Progenitor cell of endocrine pancreas (in vitro differentiated cells): ENCODE measurements around the gene TRAF1. TPM values are rescaled to one million over a fixed set of nuclear protein-coding genes. Genes with fewer than 3 reads are reported as not detected.
A peak's percentile ranks its signal among the peaks of the same experiment; 100 is the strongest.

ENCODE experiments used
- DNase-seq: peaks from one replicate; pipeline ENCODE4 v3.0.0; 2021; ENCODE audit warnings: low spot score; ENCODE audit not compliant: unreplicated experiment
- H3K27ac Mint-ChIP-seq: 2 replicates; pipeline ENCODE4 v1.8.0; 2021; ENCODE audit warnings: mild to moderate bottlenecking, moderate library complexity, mixed read lengths
- H3K27me3 Mint-ChIP-seq: 2 replicates; pipeline ENCODE4 v1.8.0; 2021; ENCODE audit warnings: mixed read lengths
- H3K36me3 Mint-ChIP-seq: 2 replicates; pipeline ENCODE4 v1.8.0; 2022; ENCODE audit warnings: mixed read lengths; ENCODE audit not compliant: insufficient read depth
- H3K4me1 Mint-ChIP-seq: 2 replicates; pipeline ENCODE4 v1.8.0; 2021; ENCODE audit warnings: low read depth, mixed read lengths
- H3K4me3 Mint-ChIP-seq: 2 replicates; pipeline ENCODE4 v1.8.0; 2021; ENCODE audit warnings: low read depth, mild to moderate bottlenecking, moderate library complexity, mixed read lengths
- H3K9me3 Mint-ChIP-seq: 2 replicates; pipeline ENCODE4 v1.8.0; 2021; ENCODE audit warnings: low read depth, mixed read lengths
- CTCF ChIP-seq: fragments of 200-600 bp; sonication (generic); IDR thresholded peaks from one replicate; pipeline ENCODE4 v1.5.0; 2021; ENCODE audit warnings: antibody characterized with exemption, mild to moderate bottlenecking; ENCODE audit not compliant: unreplicated experiment
- total RNA-seq: library from RNA; stranded (reverse); gene quantifications from 2 replicates; pipeline ENCODE4 v1.2.1, GENCODE V29; 2021

The TRAF1 gene
- total RNA-seq, 1 donor from 2014 or later: 6.7 TPM

GRCh38 chr9:120873512-120873911 lies 53.1 kb downstream of the TRAF1 start:
- Mint-ChIP-seq H3K9me3 (no peaks in the 10 kb centered on the region), H3K27me3 (peaks cover 15% of the 10 kb centered on the region), H3K36me3 (peaks cover 1% of the 10 kb centered on the region), H3K4me1 (peaks cover 14% of the 10 kb centered on the region), H3K4me3 (no peak overlapping the region), H3K27ac (no peak overlapping the region)
- TF ChIP-seq CTCF: no peak
- DNase-seq: no peak

GRCh38 chr9:120872791-120873502 lies 53.6 kb downstream of the TRAF1 start:
- no peaks in the 10 kb centered on the region for H3K9me3 Mint-ChIP-seq
- H3K36me3 Mint-ChIP-seq: peaks cover 1% of the 10 kb centered on the region
- DNase-seq: no peak
- no peak overlapping the region for H3K27ac Mint-ChIP-seq
- H3K4me1 Mint-ChIP-seq: peaks cover 16% of the 10 kb centered on the region
- no peak overlapping the region for H3K4me3 Mint-ChIP-seq
- peaks cover 9% of the 10 kb centered on the region for H3K27me3 Mint-ChIP-seq
- no peak for TF ChIP-seq CTCF

GRCh38 chr9:120870206-120870605 lies 56.4 kb downstream of the TRAF1 start:
- no peaks in the 10 kb centered on the region for H3K9me3 Mint-ChIP-seq
- peaks cover 8% of the 10 kb centered on the region for H3K4me1 Mint-ChIP-seq
- no peak overlapping the region for H3K27ac Mint-ChIP-seq
- DNase-seq: no peak
- no peak for TF ChIP-seq CTCF
- H3K36me3 Mint-ChIP-seq: peaks cover 1% of the 10 kb centered on the region
- peaks cover 1% of the 10 kb centered on the region for H3K27me3 Mint-ChIP-seq
- no peak overlapping the region for H3K4me3 Mint-ChIP-seq

GRCh38 chr9:120869726-120870125 lies 56.9 kb downstream of the TRAF1 start:
- no peaks in the 10 kb centered on the region for H3K27me3 Mint-ChIP-seq
- no peak overlapping the region for H3K4me3 Mint-ChIP-seq
- H3K9me3 Mint-ChIP-seq: no peaks in the 10 kb centered on the region
- H3K4me1 Mint-ChIP-seq: peaks cover 8% of the 10 kb centered on the region
- H3K36me3 Mint-ChIP-seq: peaks cover 1% of the 10 kb centered on the region
- no peak overlapping the region for H3K27ac Mint-ChIP-seq
- no peak for TF ChIP-seq CTCF
- DNase-seq: no peak

- Mint-ChIP-seq H3K27ac (peak overlapping the region; percentile 65), H3K4me1 (peaks cover 8% of the 10 kb centered on the region), H3K4me3 (peak overlapping the region; percentile 80), H3K36me3 (peaks cover 1% of the 10 kb centered on the region), H3K27me3 (no peaks in the 10 kb centered on the region), H3K9me3 (no peaks in the 10 kb centered on the region)
- no peak for DNase-seq
- no peak for TF ChIP-seq CTCF
Observed at GRCh38 chr9:120869360-120869687, 57.3 kb downstream of the TRAF1 start.
